ENCODE results near the gene PIGH. TPM values are rescaled to one million over a fixed set of nuclear protein-coding genes. Genes with fewer than 3 reads are reported as not detected.
"Not testable (repeated sequence)": the region's sequence is repeated elsewhere in the genome, so short reads cannot be mapped to it uniquely, and the experiment has no call there.

The PIGH gene
- polyA plus RNA-seq, 3 donors, result 37.8 to 44.1 (median 40.5) TPM

- no peak for DNase-seq
Observed at GRCh38 chr14:67557118-67557517, 43.0 kb downstream of the PIGH start.

GRCh38 chr14:67556671-67557070 is 43.4 kb downstream of the PIGH start:
- DNase-seq, result no peak

GRCh38 chr14:67555518-67556090 is 44.5 kb downstream of the PIGH start:
- no peak for DNase-seq

- DNase-seq, result no peak
Observed at GRCh38 chr14:67554341-67554740, 45.7 kb downstream of the PIGH start.

GRCh38 chr14:67553547-67553946 is 46.5 kb downstream of the PIGH start:
- no peak for DNase-seq

- DNase-seq, result no peak
Observed at GRCh38 chr14:67551940-67552339, 48.1 kb downstream of the PIGH start.

GRCh38 chr14:67551123-67551522 is 48.9 kb downstream of the PIGH start:
- DNase-seq, result no peak

GRCh38 chr14:67549734-67550133 is 50.3 kb downstream of the PIGH start:
- DNase-seq, result no peak

- DNase-seq, result no peak
Observed at GRCh38 chr14:67547224-67547780, 52.8 kb downstream of the PIGH start.

GRCh38 chr14:67544590-67544989 is 55.5 kb downstream of the PIGH start:
- no peak for DNase-seq

GRCh38 chr14:67542620-67543019 is 57.4 kb downstream of the PIGH start:
- not testable (repeated sequence) for DNase-seq

GRCh38 chr14:67541448-67542387 is 58.4 kb downstream of the PIGH start:
- no peak for DNase-seq

Other genes starting within 250 kb of the PIGH start
- 100 to 1,000 TPM; 123 to 139 (median 124) TPM for gene ATP6V1D, start 240.5 kb downstream of the PIGH start, polyA plus RNA-seq (ENCODE audit: insufficient read length in 3 of 3)
- 100 to 1,000 TPM in 2 of 3 donors, 10 to 100 TPM in 1; 96.4 to 106 (median 106) TPM for gene EIF2S1, start 239.9 kb downstream of the PIGH start, polyA plus RNA-seq (ENCODE audit: insufficient read length in 3 of 3)
- gene PLEK2, start 188.1 kb downstream of the PIGH start, polyA plus RNA-seq (ENCODE audit: insufficient read length in 3 of 3), result 1 to 10 TPM; 1.3 to 3.1 (median 2.2) TPM
- gene TMEM229B, start 111.5 kb downstream of the PIGH start, polyA plus RNA-seq (ENCODE audit: insufficient read length in 3 of 3), result 1 to 10 TPM; 2.8 to 4.3 (median 2.9) TPM
- gene PLEKHH1, start 67.0 kb downstream of the PIGH start, polyA plus RNA-seq (ENCODE audit: insufficient read length in 3 of 3), result 10 to 100 TPM; 39.1 to 84.5 (median 77.5) TPM
- gene ARG2, start 19.7 kb upstream of the PIGH start, polyA plus RNA-seq (ENCODE audit: insufficient read length in 3 of 3), result 10 to 100 TPM in 2 of 3 donors, 1 to 10 TPM in 1; 7.7 to 20.6 (median 11.6) TPM
- gene VTI1B, start 74.4 kb upstream of the PIGH start, polyA plus RNA-seq (ENCODE audit: insufficient read length in 3 of 3), result 100 to 1,000 TPM; 101 to 119 (median 118) TPM
- gene RDH11, start 95.5 kb upstream of the PIGH start, polyA plus RNA-seq (ENCODE audit: insufficient read length in 3 of 3), result 100 to 1,000 TPM; 105 to 122 (median 111) TPM
- gene RDH12, start 101.6 kb upstream of the PIGH start, polyA plus RNA-seq (ENCODE audit: insufficient read length in 3 of 3), result 1 to 10 TPM in 1 of 3 donors, under 1 TPM in 2; 0.40 to 1.2 (median 0.46) TPM
- gene ZFYVE26, start 216.3 kb upstream of the PIGH start, polyA plus RNA-seq (ENCODE audit: insufficient read length in 3 of 3), result 10 to 100 TPM; 15.1 to 20.6 (median 19.6) TPM
- 10 to 100 TPM in 1 of 3 donors, 1 to 10 TPM in 2; 9.8 to 11.0 (median 9.8) TPM for gene RAD51B, start 219.5 kb upstream of the PIGH start, polyA plus RNA-seq (ENCODE audit: insufficient read length in 3 of 3)